Kidney (tissue), 14 donors: ENCODE measurements around the gene SGCD. TPM values are rescaled to one million over a fixed set of nuclear protein-coding genes. Genes with fewer than 3 reads are reported as not detected.

Experiments used
- DNase-seq, 5 donors: peaks; one replicate each; pipeline ENCODE4 v3.0.0-alpha.2; 2013 to 2020
- FAIRE-seq: peaks from 2 replicates; lab custom pipeline; 2012; peaks lifted over from hg19 to GRCh38; lab: Jason Lieb, UNC
- H3K27ac ChIP-seq, 2 donors: one replicate each; pipeline ENCODE4 v1.7.0; 2013; ENCODE audit warnings: low read depth in 2 of 2, low read length in 2 of 2, inconsistent platforms in 1 of 2
- H3K27me3 ChIP-seq: one replicate; pipeline ENCODE4 v1.7.1; 2013; ENCODE audit warnings: low read length, inconsistent platforms; ENCODE audit not compliant: control insufficient read depth, insufficient read depth
- H3K36me3 ChIP-seq, 3 donors: one replicate each; pipeline versions ENCODE4 v1.7.0 to v1.7.1; 2013; ENCODE audit warnings: low read length in 3 of 3, control low read depth in 1 of 3, inconsistent platforms in 1 of 3; ENCODE audit not compliant: insufficient read depth in 3 of 3, control insufficient read depth in 2 of 3
- H3K4me1 ChIP-seq, 3 donors: one replicate each; pipeline versions ENCODE4 v1.7.0 to v1.7.1; 2013; ENCODE audit warnings: low read length in 3 of 3, inconsistent platforms in 1 of 3, low read depth in 1 of 3; ENCODE audit not compliant: control insufficient read depth in 2 of 3, insufficient read depth in 2 of 3
- H3K4me3 ChIP-seq, 3 donors: one replicate each; pipeline versions ENCODE4 v1.7.0 to v1.8.1; 2013; ENCODE audit warnings: low read length in 3 of 3, control low read depth in 1 of 3, inconsistent platforms in 1 of 3
- H3K9ac ChIP-seq, 3 donors: one replicate each; pipeline versions ENCODE4 v1.7.0 to v1.7.1; 2013; ENCODE audit warnings: low read length in 3 of 3, control low read depth in 1 of 3, inconsistent platforms in 1 of 3
- H3K9me3 ChIP-seq, 3 donors: one replicate each; pipeline versions ENCODE4 v1.7.0 to v1.7.1; 2013; ENCODE audit warnings: low read length in 3 of 3, control low read depth in 1 of 3, inconsistent platforms in 1 of 3; ENCODE audit not compliant: control insufficient read depth in 2 of 3, insufficient read depth in 1 of 3
- intact Hi-C: fragments of 100-400 bp; cut with DNase I; formaldehyde crosslinking; loops from one replicate; pipeline ENCODE4 v1.11.1; 2022
- polyA plus RNA-seq: library from polyadenylated mRNA; stranded (reverse); fragments of 350-450 nt; fragmentation: Illumina TruSeq; extraction: RNeasy Lipid Tissue Mini Kit (QIAGEN cat#74804); gene quantifications from one replicate; pipeline ENCODE4 v1.2.3, GENCODE V29; 2014; ENCODE audit warnings: low read depth, low replicate concordance; ENCODE audit not compliant: insufficient read depth
- total RNA-seq: library from RNA; stranded (reverse); fragmentation: NEBNext Ultra II Directional; extraction: Animal tissue kit (Norgen Biotek cat#: 25700); gene quantifications from one replicate; pipeline ENCODE4 v1.2.1, GENCODE V29; 2021
- TF ChIP-seq, protein P1 (sequence below): IDR thresholded peaks from 3 replicates; pipeline ENCODE4 v1.5.1; 2012; ENCODE audit warnings: mild to moderate bottlenecking, moderate library complexity, borderline replicate concordance; ENCODE audit not compliant: insufficient read depth; ENCODE audit errors: extremely low read depth
- donor health status: control.
- donor health status: control.
- donor health status: control.
- donor health status: control.
- donor health status: control.
- donor health status: DM: yes; HTN: yes; CAD: no.
- donor health status: Normal renal cell carcinoma (clear cell type).

The SGCD gene
- total and polyA plus RNA-seq, 2 donors from 2014 or later = 0.99 to 2.7 TPM

GRCh38 chr5:156477196-156477595, 150.2 kb downstream of the SGCD start:
- FAIRE-seq (no peak), DNase-seq (no peak)
- no peaks in the 10 kb centered on the region for H3K9me3 ChIP-seq
- intact Hi-C loops = no loop called here
- TF ChIP-seq, protein P1, sequence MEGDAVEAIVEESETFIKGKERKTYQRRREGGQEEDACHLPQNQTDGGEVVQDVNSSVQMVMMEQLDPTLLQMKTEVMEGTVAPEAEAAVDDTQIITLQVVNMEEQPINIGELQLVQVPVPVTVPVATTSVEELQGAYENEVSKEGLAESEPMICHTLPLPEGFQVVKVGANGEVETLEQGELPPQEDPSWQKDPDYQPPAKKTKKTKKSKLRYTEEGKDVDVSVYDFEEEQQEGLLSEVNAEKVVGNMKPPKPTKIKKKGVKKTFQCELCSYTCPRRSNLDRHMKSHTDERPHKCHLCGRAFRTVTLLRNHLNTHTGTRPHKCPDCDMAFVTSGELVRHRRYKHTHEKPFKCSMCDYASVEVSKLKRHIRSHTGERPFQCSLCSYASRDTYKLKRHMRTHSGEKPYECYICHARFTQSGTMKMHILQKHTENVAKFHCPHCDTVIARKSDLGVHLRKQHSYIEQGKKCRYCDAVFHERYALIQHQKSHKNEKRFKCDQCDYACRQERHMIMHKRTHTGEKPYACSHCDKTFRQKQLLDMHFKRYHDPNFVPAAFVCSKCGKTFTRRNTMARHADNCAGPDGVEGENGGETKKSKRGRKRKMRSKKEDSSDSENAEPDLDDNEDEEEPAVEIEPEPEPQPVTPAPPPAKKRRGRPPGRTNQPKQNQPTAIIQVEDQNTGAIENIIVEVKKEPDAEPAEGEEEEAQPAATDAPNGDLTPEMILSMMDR = no peak
- no peak overlapping the region for H3K27ac ChIP-seq
- H3K9ac ChIP-seq = no peak overlapping the region
- H3K4me1 ChIP-seq = peaks cover 0 to 3% (median 0%) of the 10 kb centered on the region in 3 donors
- no peak overlapping the region for H3K4me3 ChIP-seq
- no peaks in the 10 kb centered on the region for H3K36me3 ChIP-seq
- no peaks in the 10 kb centered on the region for H3K27me3 ChIP-seq

DNA sequence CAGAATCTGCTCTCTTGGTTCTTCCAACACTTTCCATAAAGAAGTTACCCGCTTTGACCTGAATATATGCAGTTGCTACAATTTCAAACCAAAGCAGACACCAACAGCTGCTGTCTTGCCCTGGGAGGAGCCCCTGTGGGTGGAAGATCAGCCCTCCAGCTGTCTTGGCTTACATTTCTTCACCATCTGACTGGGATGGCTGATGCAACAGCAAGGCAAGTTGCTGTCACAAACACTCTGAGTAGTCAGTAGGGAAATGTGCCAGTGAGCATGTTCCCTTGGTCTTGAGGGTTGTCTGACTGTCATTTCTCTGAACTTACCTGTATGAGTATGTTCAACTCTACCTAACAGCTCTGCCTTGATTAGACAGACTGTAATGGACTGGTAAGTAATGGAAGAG, 152.9 kb downstream of the SGCD start:
- Histone ChIP-seq H3K9me3 (no peaks in the 10 kb centered on the region), H3K27me3 (no peaks in the 10 kb centered on the region), H3K4me1 (peaks cover 0 to 3% (median 0%) of the 10 kb centered on the region in 3 donors), H3K27ac (no peak overlapping the region), H3K36me3 (no peaks in the 10 kb centered on the region), H3K4me3 (no peak overlapping the region), H3K9ac (no peak overlapping the region)
- FAIRE-seq (no peak), DNase-seq (no peak)
- TF ChIP-seq, protein P1 = no peak
- intact Hi-C loops = no loop called here

- TF ChIP-seq, protein P1 = no peak
- H3K9me3 ChIP-seq = no peaks in the 10 kb centered on the region
- no peak overlapping the region for H3K4me3 ChIP-seq
- H3K4me1 ChIP-seq = no peaks in the 10 kb centered on the region
- no peak overlapping the region for H3K27ac ChIP-seq
- intact Hi-C loops = no loop called here
- DNase-seq (peak in 2 of 5 donors; percentile 14 to 24), FAIRE-seq (no peak)
- H3K27me3 ChIP-seq = no peaks in the 10 kb centered on the region
- H3K36me3 ChIP-seq = no peaks in the 10 kb centered on the region
- no peak overlapping the region for H3K9ac ChIP-seq
Observed at GRCh38 chr5:156481741-156482140, 154.8 kb downstream of the SGCD start.

DNA sequence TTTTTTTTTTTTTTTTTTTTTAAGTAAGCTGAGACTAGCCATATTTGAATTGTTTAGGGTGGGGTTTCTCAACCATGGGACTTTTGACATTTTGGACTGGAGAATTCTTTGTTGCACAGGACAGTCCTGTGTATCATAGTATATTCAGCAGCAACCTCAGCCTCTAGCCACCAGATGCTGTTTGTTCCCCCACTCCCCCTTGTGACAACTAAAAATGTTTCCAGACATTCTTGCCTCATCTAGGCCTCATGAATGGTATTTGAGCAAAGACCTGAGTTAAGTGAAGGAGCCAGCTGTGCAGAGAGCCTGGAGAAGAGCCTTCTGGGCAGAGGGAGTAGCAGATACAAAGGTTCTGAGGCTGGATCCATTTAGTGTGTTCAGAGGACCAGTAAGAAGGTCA, 155.9 kb downstream of the SGCD start:
- intact Hi-C loops = no loop called here
- no peaks in the 10 kb centered on the region for H3K9me3 ChIP-seq
- no peak overlapping the region for H3K9ac ChIP-seq
- H3K27ac ChIP-seq = no peak overlapping the region
- DNase-seq (peak in 1 of 5 donors; percentile 21), FAIRE-seq (no peak)
- H3K4me3 ChIP-seq = no peak overlapping the region
- H3K36me3 ChIP-seq = no peaks in the 10 kb centered on the region
- TF ChIP-seq, protein P1 = no peak
- H3K27me3 ChIP-seq = no peaks in the 10 kb centered on the region
- H3K4me1 ChIP-seq = no peaks in the 10 kb centered on the region
